ENCODE results near the gene NUDT7. TPM values are rescaled to one million over a fixed set of nuclear protein-coding genes. Genes with fewer than 3 reads are reported as not detected.

The NUDT7 gene
- total RNA-seq, 4 donors from 2014 or later, result 5.8 to 14.4 (median 9.1) TPM

- Histone ChIP-seq H3K27me3 (no peaks in the 10 kb centered on the region), H3K27ac (no peak overlapping the region), H3K36me3 (no peaks in the 10 kb centered on the region), H3K4me1 (no peaks in the 10 kb centered on the region), H3K4me3 (no peak overlapping the region), H3K9me3 (no peaks in the 10 kb centered on the region)
- TF ChIP-seq POLR2A (IDR thresholded peaks at IDR 0.05), result no peak
- no peak for TF ChIP-seq CTCF (IDR thresholded peaks at IDR 0.05)
- no peak for DNase-seq
Observed at GRCh38 chr16:77781091-77781490, 58.8 kb downstream of the NUDT7 start.

GRCh38 chr16:77782694-77783093 is 60.4 kb downstream of the NUDT7 start:
- no peak for TF ChIP-seq POLR2A (IDR thresholded peaks at IDR 0.05)
- no peak for TF ChIP-seq CTCF (IDR thresholded peaks at IDR 0.05)
- Histone ChIP-seq H3K4me1 (no peaks in the 10 kb centered on the region), H3K4me3 (no peak overlapping the region), H3K36me3 (no peaks in the 10 kb centered on the region), H3K9me3 (no peaks in the 10 kb centered on the region), H3K27ac (no peak overlapping the region), H3K27me3 (no peaks in the 10 kb centered on the region)
- no peak for DNase-seq

GRCh38 chr16:77784441-77785372 is 62.4 kb downstream of the NUDT7 start:
- Histone ChIP-seq H3K9me3 (no peaks in the 10 kb centered on the region), H3K36me3 (no peaks in the 10 kb centered on the region), H3K4me1 (peaks cover 0 to 7% (median 0%) of the 10 kb centered on the region in 4 donors), H3K27ac (no peak overlapping the region), H3K27me3 (peaks cover 0 to 10% of the 10 kb centered on the region in 2 donors), H3K4me3 (no peak overlapping the region)
- DNase-seq, result no peak
- TF ChIP-seq CTCF (IDR thresholded peaks at IDR 0.05) (no peak), POLR2A (IDR thresholded peaks at IDR 0.05) (no peak)

- Histone ChIP-seq H3K27ac (no peak overlapping the region), H3K4me3 (no peak overlapping the region), H3K27me3 (peaks cover 0 to 10% of the 10 kb centered on the region in 2 donors), H3K4me1 (peaks cover 0 to 7% (median 0%) of the 10 kb centered on the region in 4 donors), H3K9me3 (no peaks in the 10 kb centered on the region), H3K36me3 (no peaks in the 10 kb centered on the region)
- DNase-seq, result no peak
- no peak for TF ChIP-seq POLR2A (IDR thresholded peaks at IDR 0.05)
- TF ChIP-seq CTCF (IDR thresholded peaks at IDR 0.05), result no peak
Observed at GRCh38 chr16:77785373-77785764, 63.1 kb downstream of the NUDT7 start.

- no peak for DNase-seq
- no peak for TF ChIP-seq CTCF (IDR thresholded peaks at IDR 0.05)
- TF ChIP-seq POLR2A (IDR thresholded peaks at IDR 0.05), result no peak
- H3K4me3 ChIP-seq, result no peak overlapping the region
- peaks cover 0 to 7% (median 0%) of the 10 kb centered on the region in 4 donors for H3K4me1 ChIP-seq
- H3K27me3 ChIP-seq, result peaks cover 0 to 10% of the 10 kb centered on the region in 2 donors
- H3K36me3 ChIP-seq, result no peaks in the 10 kb centered on the region
- no peak overlapping the region for H3K27ac ChIP-seq
- no peaks in the 10 kb centered on the region for H3K9me3 ChIP-seq
Observed at GRCh38 chr16:77786186-77786847, 64.0 kb downstream of the NUDT7 start.

Measured in Peyer's patch (tissue), 4 donors.